HG03439 (cell line): ENCODE measurements around the gene LGR4.
"Not testable (repeated sequence)": the region's sequence is repeated elsewhere in the genome, so short reads cannot be mapped to it uniquely, and the experiment has no call there.

Source experiments
- ATAC-seq: cut with Tn5 transposase; IDR thresholded peaks from one replicate; pipeline ENCODE4 v1.9.1; 2021; ENCODE audit warnings: mild to moderate bottlenecking, moderate library complexity; ENCODE audit not compliant: unreplicated experiment

Gene LGR4

GRCh38 chr11:27355575-27356104 is 117.0 kb downstream of the LGR4 start:
- no peak for ATAC-seq

DNA sequence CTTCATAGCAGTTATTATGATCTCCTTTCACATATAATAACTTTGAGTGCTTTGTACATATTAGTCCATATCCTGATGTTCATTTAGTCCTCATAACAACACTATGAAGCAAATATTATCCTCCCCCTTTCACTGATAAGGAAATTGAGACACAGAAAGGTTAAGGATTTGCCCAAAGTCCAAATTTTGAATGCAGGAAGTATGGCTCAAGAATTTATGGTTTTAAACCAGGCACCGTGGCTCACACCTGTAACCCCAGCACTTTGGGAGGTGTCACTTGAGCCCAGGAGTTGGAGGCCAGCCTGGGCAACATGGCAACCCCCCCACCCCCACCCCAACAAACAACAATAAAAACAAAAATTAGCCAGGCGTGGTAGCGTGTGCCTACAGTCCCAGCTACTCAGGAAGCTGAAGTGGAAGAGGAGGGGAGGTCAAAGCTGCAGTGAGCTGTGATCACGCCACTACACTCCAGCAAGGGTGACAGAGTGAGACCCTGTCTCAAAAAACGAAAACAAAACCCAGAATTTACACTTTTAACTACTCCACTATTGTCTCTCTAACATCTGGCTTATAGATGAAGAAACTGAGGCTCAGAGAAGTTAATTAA is 118.1 kb downstream of the LGR4 start:
- ATAC-seq = no peak

DNA sequence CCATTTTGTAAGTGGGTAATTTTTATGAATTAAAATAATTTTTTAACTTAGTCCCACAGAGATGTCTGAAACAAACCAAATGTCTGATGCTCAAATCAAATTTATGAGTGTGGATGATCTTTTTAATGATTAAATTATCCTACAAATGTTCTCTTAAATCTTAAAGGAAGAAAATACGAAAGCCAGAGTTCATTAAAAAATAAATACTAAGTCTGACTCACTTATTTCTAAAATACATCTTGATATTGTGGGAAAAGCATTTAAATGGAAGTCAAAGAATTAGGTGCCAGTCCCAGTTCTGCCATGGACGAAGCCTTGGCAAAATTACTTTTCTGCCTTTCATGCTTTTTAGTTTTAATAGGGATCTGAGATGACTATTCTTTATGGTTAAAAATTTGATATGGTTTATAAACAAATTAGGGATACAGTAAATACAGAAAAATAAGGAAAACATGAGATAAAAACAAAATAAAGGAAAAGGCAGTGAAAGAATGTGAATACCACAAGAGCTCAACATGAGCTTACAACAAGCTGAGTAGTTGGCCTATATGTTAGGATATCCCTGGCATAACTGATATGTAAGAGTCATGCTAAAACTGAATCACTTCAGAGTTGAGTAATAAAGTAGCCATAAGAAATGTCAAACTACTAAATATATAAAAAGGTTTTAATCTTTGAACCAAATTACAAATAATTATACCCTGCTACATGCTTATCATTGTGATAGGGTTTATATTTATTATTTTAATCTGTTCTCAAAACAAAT is 118.8 kb downstream of the LGR4 start:
- ATAC-seq = no peak

DNA sequence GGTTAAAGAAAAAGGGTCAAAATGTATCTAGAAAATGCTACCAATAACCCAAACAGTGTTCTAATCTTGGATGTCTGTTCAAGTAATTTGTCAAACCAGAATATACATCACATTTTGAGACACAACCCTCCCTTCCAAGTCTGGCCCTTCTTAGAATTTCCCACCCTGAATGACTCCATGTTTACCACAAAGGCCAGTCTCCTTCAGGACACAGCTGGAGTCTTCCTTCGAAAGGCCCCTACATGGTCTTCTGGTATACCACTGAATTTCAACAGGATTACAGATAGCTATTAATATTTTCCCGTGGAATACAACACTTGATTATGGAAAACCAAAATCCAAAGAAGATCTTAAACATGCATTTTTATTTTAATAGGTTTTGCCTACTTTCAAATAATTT is 119.8 kb downstream of the LGR4 start:
- no peak for ATAC-seq

- no peak for ATAC-seq
Observed at GRCh38 chr11:27350511-27350910, 122.1 kb downstream of the LGR4 start.

- ATAC-seq = no peak
Observed at GRCh38 chr11:27349919-27350318, 122.7 kb downstream of the LGR4 start.

DNA sequence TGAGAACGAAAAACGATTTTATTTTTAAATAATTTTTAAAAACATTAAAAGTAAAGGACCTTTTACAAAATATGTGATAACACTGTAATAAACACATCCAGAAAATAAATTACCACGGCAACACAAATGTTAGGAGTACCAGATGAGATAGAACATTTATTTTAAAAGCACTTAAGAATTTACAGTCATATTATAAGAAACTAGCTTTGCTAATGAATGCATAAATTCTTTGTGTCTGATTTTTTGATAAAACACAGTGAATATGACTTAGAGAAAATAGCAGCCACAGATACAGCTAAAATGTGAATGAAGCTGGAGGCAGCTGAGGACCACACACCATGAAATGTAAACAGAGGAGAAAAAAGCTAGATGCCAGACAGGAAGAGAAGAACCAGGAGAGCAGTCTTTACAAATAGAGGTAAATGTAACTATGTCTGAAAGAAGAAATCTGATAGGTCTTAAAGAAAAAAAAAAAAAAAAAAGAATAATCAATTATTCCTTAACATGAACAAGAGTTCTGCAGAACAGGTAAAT is 124.2 kb downstream of the LGR4 start:
- no peak for ATAC-seq

DNA sequence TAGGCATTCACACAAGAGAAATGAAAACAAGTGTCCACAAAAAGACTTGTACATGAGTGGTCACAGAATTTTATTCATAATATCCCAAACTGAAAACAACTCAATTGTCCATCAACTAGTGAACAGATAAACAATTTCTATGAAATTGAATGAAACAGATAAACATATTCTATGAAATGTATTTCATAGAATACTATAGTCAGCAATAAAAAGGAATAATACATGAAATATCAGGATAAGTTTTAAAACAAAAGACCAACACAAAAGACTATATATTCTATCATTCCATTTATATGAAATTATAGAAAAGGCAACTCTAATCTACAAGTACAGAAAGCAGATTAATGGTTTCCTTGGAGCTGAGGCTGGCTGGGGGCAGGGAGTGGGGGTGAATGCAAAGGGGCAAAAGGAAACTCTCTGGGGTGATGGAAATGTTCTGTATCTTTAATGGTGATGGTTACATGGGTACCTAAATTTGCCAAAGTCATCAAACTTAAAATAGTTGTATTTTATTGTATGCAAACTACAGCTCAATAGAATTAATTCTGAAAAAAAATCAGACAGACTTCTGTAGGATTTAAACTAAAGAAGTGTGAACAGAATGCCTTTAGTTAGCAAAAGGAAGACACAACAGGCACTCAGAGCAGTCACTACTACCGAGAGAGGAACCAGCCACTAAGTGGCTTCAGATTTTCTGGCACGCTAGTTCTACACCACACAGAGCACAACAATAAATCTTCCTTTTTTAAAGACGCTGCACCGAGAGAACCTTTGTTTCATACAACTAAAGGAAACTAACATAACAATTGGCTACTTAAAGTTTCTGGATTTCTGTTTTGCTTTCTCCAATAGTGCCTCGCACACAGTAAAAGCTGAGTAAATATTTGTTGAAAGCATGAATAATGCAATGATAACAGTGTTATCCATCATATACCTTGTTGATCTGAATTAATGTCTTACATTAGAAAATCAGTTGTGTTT is 124.9 kb downstream of the LGR4 start:
- no peak for ATAC-seq

DNA sequence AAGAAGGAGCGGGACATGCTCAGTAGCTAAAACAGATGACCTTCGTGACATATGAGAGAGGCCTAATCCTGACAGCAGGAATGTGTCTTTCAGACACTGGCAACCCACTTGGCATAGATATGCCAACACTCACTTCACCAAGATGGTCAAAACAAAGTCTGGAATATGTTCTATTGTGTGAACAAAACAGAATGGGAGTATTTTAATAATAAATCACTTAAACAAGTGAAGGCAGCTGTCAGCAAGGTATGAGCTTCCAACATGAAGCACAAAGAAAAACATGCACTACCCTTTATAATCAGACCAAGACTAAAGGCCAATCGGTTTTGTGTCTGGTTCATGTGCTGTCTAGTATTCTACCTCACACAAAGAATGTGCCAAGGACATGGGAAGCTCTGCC is 132.6 kb downstream of the LGR4 start:
- no peak for ATAC-seq

- not testable (repeated sequence) for ATAC-seq
Observed at GRCh38 chr11:27334764-27335163, 137.8 kb downstream of the LGR4 start.

- no peak for ATAC-seq
Observed at GRCh38 chr11:27331981-27332380, 140.6 kb downstream of the LGR4 start.

DNA sequence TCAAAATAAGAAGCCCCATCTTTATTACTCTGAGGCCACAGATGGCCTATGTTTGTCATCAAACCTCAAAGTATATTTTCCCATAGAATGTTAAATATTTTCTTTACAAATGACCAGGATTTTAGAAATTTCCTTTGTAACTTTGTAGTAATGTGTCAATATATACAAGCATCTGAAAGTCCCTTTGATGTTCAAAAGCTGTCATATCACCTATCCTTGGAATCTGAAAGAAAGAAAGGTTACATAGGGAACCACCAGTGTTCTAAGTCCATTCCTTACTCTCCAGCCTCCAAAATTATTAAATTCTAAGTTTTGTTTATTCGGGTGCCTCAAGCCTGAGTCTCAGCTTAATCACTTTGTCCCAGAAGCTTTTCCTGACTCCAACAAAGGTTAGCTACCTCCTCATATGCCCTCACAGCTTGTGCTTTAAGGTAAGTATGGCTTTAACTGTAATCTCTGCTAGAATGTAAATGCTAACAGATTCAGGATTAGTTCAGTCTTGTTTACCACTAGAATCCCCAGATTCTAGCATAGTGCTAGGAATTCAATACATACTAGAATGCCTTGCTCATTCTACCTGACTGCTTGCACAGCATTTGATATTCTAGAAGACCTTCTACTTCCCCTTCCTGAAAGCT is 141.8 kb downstream of the LGR4 start:
- no peak for ATAC-seq

DNA sequence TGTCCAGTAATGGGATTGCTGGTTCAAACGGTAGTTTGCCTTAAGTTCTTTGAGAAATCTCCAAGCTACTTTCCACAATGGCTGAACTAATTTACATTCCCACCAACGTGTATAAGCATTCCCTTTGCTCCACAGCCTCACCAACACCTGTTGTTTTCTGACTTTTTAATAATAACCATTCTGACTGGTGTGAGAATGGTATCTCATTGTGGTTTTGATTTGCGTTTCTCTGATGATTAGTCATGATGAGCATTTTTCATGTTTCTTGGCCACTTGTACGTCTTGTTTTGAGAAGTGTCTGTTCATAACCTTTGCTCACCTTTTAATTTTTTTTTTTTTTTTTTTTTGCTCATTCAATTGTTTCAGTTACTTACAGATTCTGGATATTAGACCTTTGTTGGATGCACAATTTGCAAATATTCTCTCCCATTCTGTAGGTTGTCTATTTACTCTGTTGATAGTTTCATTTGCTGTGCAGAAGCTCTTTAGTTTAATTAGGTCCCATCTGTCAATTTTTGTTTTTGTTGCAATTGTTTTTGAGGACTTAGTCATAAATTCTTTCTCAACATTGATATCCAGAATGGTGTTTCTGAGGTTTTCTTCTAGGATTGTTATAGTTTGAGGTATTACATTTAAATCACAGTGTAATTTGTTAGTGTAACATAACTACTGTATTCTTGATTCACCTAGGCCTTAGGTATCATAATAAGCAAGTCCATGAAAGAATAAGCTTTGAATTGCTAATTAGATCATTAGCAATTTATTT is 142.5 kb downstream of the LGR4 start:
- no peak for ATAC-seq

DNA sequence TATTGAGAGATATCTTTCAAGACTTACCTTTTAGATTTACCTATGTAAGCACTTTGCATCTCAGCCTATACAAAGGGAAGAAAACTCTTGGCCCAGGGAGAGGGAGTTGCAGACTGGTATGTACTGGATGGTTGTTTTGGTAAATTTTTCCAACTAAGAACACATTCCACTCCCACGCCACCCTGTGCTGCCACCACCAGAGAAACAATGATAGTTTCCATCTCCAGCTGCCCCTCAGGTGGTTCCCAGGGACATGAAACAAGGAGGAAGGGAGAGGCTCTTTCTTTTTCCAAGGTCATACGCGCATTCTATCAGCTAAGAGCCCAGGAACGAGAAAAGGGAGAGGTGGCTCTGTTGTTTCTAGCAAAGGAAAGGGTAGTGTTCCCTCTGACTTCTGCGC is 144.0 kb downstream of the LGR4 start:
- no peak for ATAC-seq

- not testable (repeated sequence) for ATAC-seq
Observed at GRCh38 chr11:27327064-27327463, 145.5 kb downstream of the LGR4 start.

- ATAC-seq = not testable (repeated sequence)
Observed at GRCh38 chr11:27322196-27322595, 150.4 kb downstream of the LGR4 start.

- ATAC-seq = not testable (repeated sequence)
Observed at GRCh38 chr11:27321340-27321739, 151.2 kb downstream of the LGR4 start.

- peak; percentile 99 for ATAC-seq
Observed at GRCh38 chr11:27319072-27319471, 153.5 kb downstream of the LGR4 start.

DNA sequence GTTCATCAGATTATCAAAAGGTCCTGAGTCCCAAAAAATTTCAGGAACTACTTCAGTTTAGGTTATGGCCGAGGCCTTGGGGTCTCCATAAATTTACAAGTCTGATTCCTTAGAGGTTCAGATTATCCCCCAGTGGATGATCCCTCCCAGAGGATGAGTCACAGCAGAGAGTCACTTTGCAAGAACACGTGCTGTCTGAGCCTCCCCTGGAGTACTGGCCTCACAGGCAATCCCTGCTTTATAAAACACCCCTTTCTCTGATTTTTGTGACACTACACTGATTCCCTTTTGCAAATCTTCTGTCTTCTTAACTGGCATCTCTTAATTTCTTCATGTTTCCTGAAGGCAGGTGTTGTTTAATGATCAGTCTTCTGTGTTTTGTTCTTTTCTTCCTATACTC is 154.8 kb downstream of the LGR4 start:
- no peak for ATAC-seq
